GM12878 (cell line): ENCODE measurements around the gene C15orf39. TPM values are rescaled to one million over a fixed set of nuclear protein-coding genes. Genes with fewer than 3 reads are reported as not detected.

ENCODE experiments used
- ATAC-seq: fragments of 200-7000 bp; cut with Tn5 transposase; 3 replicates; pipeline ENCODE4 v1.9.1; 2020; ENCODE audit warnings: mild to moderate bottlenecking, moderate library complexity
- BruUV-seq: library from RNA; stranded (reverse); fragments of 400-500 nt; replicated peaks from 2 replicates; lab custom pipeline; 2021; lab: Mats Ljungman, UMichigan
- CTCF ChIA-PET: fragments of 300-600 bp; sonication (Branson Sonifier 250); formaldehyde crosslinking; extraction: SDS; loops from one replicate; lab custom pipeline; 2021; ENCODE audit warnings: inconsistent platforms; lab: Yijun Ruan, JAX
- POLR2A ChIA-PET: fragments of 350-600 bp; formaldehyde crosslinking; extraction: SDS; loops from one replicate; lab custom pipeline; 2021; ENCODE audit warnings: inconsistent platforms; lab: Charles Lee
- RAD21 ChIA-PET: fragments of 300-600 bp; sonication (Branson Sonifier 250); formaldehyde crosslinking; loops from one replicate; lab custom pipeline; 2023; ENCODE audit warnings: antibody characterized with exemption; ENCODE audit not compliant: unreplicated experiment; lab: Charles Lee
- SMC1A ChIA-PET: fragments of 300-600 bp; sonication (Branson Sonifier 250); formaldehyde crosslinking; loops from one replicate; lab custom pipeline; 2023; ENCODE audit not compliant: unreplicated experiment, uncharacterized antibody; lab: Charles Lee
- DNase-seq: peaks from one replicate; pipeline ENCODE4 v3.0.0-alpha.2; 2011; ENCODE audit warnings: low read depth, low spot score
- FAIRE-seq: peaks from 3 replicates; lab custom pipeline; 2011; peaks lifted over from hg19 to GRCh38; lab: Jason Lieb, UNC
- H2AFZ ChIP-seq: 2 replicates; pipeline ENCODE4 v1.6.0; 2011; ENCODE audit warnings: low read depth, low read length, control low read depth; ENCODE audit not compliant: control insufficient read depth
- H3K27ac ChIP-seq: 2 replicates; pipeline ENCODE4 v1.5.1; 2011; ENCODE audit warnings: control low read depth; ENCODE audit not compliant: control insufficient read depth, insufficient read depth
- H3K27me3 ChIP-seq, 2 experiments: replicated peaks in 1 of 2; 2 replicates each; pipeline versions ENCODE4 v1.6.0 to v1.6.1; 2011; ENCODE audit warnings: low read length in 1 of 2; ENCODE audit not compliant: control insufficient read depth in 2 of 2, insufficient read depth in 2 of 2
- H3K36me3 ChIP-seq, 2 experiments: 2 replicates each; pipeline ENCODE4 v1.5.1; 2011; ENCODE audit warnings: low read length in 1 of 2; ENCODE audit not compliant: control insufficient read depth in 2 of 2, insufficient read depth in 2 of 2
- H3K4me1 ChIP-seq: 2 replicates; pipeline ENCODE4 v1.6.1; 2011; ENCODE audit warnings: mild to moderate bottlenecking, low read length, moderate library complexity, mixed read lengths; ENCODE audit not compliant: control insufficient read depth, insufficient read depth
- H3K4me2 ChIP-seq: 2 replicates; pipeline ENCODE4 v1.6.0; 2011; ENCODE audit warnings: control low read depth; ENCODE audit not compliant: control insufficient read depth, insufficient read depth
- H3K4me3 ChIP-seq: fragments of 200-600 bp; sonication (generic); 2 replicates; pipeline ENCODE4 v1.5.1; 2016
- H3K79me2 ChIP-seq: 2 replicates; pipeline ENCODE4 v1.6.0; 2011; ENCODE audit warnings: low read length; ENCODE audit not compliant: control insufficient read depth, insufficient read depth
- H3K9ac ChIP-seq: 2 replicates; pipeline ENCODE4 v1.8.0; 2011; ENCODE audit warnings: low read length, control low read depth, mixed read lengths; ENCODE audit not compliant: control insufficient read depth, insufficient read depth
- H3K9me3 ChIP-seq: replicated peaks from 3 replicates; pipeline ENCODE4 v1.5.1; 2011; ENCODE audit warnings: mild to moderate bottlenecking, low read length; ENCODE audit not compliant: control insufficient read depth, insufficient read depth
- H4K20me1 ChIP-seq: 2 replicates; pipeline ENCODE4 v1.6.0; 2011; ENCODE audit not compliant: control insufficient read depth, insufficient read depth
- BRCA1 ChIP-seq: IDR thresholded peaks from 2 replicates; pipeline ENCODE4 v1.6.1; 2011; ENCODE audit warnings: low read depth, low read length, improper control_type of control experiment
- CHD2 ChIP-seq: IDR thresholded peaks from 2 replicates; pipeline ENCODE4 v1.6.1; 2011; ENCODE audit warnings: low read depth, low read length, improper control_type of control experiment, borderline replicate concordance
- ESRRA ChIP-seq: IDR thresholded peaks from 2 replicates; pipeline ENCODE4 v1.6.1; 2012; ENCODE audit warnings: mild to moderate bottlenecking, low read length, improper control_type of control experiment
- ETV6 ChIP-seq, 2 experiments: fragments of 450-650 bp in 1 of 2; IDR thresholded peaks in 1 of 2; conservative IDR thresholded peaks in 1 of 2; 2 replicates each; pipeline ENCODE4 v1.6.1; 2014; ENCODE audit warnings: antibody characterized with exemption in 1 of 2, borderline replicate concordance in 1 of 2, low read depth in 1 of 2, mild to moderate bottlenecking in 1 of 2, moderate library complexity in 1 of 2
- JUNB ChIP-seq: IDR thresholded peaks from 2 replicates; pipeline ENCODE4 v1.6.1; 2016; ENCODE audit warnings: antibody characterized with exemption, mild to moderate bottlenecking
- NFYB ChIP-seq: IDR thresholded peaks from 2 replicates; pipeline ENCODE4 v1.6.1; 2011; ENCODE audit warnings: low read depth, mild to moderate bottlenecking, low read length, improper control_type of control experiment, moderate library complexity; ENCODE audit not compliant: insufficient read depth
- SRF ChIP-seq, 2 experiments: IDR thresholded peaks; 2 replicates each; pipeline ENCODE4 v1.6.1; 2011; ENCODE audit warnings: low read depth in 2 of 2, low read length in 2 of 2, mild to moderate bottlenecking in 1 of 2, moderate library complexity in 1 of 2
- TCF12 ChIP-seq: IDR thresholded peaks from 2 replicates; pipeline ENCODE4 v1.6.1; 2011; ENCODE audit warnings: low read depth, mild to moderate bottlenecking, low read length
- WGBS: methylation state at CpG from one replicate; pipeline ENCODE4 v1.1.6; 2016; ENCODE audit warnings: low lambda C conversion rate; ENCODE audit not compliant: insufficient replicate concordance, insufficient coverage; ENCODE audit errors: missing lambda C conversion rate; 5-methylcytosine and 5-hydroxymethylcytosine counted together
- in situ Hi-C: fragments of 300-500 bp; cut with MboI; formaldehyde crosslinking; loops from 9 replicates; pipeline ENCODE4 v1.14.3; 2018; ENCODE audit warnings: mixed read lengths
- intact Hi-C: fragments of 100-400 bp; cut with micrococcal nuclease; formaldehyde crosslinking; loops from one replicate; pipeline ENCODE4 v1.14.2; 2022; ENCODE audit not compliant: unreplicated experiment
- polyA plus RNA-seq, 11 experiments: library from polyadenylated mRNA; depleted of rRNA in 4 of 11; unstranded in 6 of 11; stranded (reverse) in 5 of 11; fragments of >200 nt; fragmentation: Nextera tagmentation in 4 of 11; fragmentation: Illumina TruSeq in 1 of 11; extraction: Ambion mirVana in 4 of 11; extraction: Trizol in 1 of 11; gene quantifications; 1 replicate in 1 of 11; 2 replicates in 10 of 11; pipeline versions ENCODE4 v1.2.1 to v1.2.3, GENCODE V29; 2011 to 2016; ENCODE audit warnings: inconsistent platforms in 2 of 11, missing spikeins in 2 of 11, low read depth in 1 of 11
- total RNA-seq, 4 experiments: library from RNA; depleted of rRNA in 3 of 4; stranded (reverse); fragments of >200 nt in 3 of 4; fragmentation: Illumina TruSeq in 1 of 4; extraction: Trizol in 1 of 4; gene quantifications; 2 replicates each; pipeline versions ENCODE4 v1.2.1 to v1.2.3, GENCODE V29; 2013 to 2021
- TF ChIP-seq, protein P1 (sequence below): fragments of 450-650 bp; IDR thresholded peaks from 2 replicates; pipeline ENCODE4 v1.6.1; 2014; ENCODE audit warnings: mild to moderate bottlenecking
- TF ChIP-seq, protein P2 (sequence below): fragments of 450-650 bp; IDR thresholded peaks from 2 replicates; pipeline ENCODE4 v1.6.1; 2017; ENCODE audit warnings: mild to moderate bottlenecking, moderate library complexity
- TF ChIP-seq, protein P3 (sequence below): fragments of 450-650 bp; IDR thresholded peaks from 2 replicates; pipeline ENCODE4 v1.6.1; 2018; ENCODE audit warnings: mild to moderate bottlenecking, low read depth, moderate library complexity; ENCODE audit not compliant: partially characterized antibody

C15orf39 gene
- total and polyA plus RNA-seq, 10 of the 15 experiments (the other 5 are each of a cell fraction or from before 2014, with no cell fraction given): 2.3 to 139 (median 33.0) TPM

DNA sequence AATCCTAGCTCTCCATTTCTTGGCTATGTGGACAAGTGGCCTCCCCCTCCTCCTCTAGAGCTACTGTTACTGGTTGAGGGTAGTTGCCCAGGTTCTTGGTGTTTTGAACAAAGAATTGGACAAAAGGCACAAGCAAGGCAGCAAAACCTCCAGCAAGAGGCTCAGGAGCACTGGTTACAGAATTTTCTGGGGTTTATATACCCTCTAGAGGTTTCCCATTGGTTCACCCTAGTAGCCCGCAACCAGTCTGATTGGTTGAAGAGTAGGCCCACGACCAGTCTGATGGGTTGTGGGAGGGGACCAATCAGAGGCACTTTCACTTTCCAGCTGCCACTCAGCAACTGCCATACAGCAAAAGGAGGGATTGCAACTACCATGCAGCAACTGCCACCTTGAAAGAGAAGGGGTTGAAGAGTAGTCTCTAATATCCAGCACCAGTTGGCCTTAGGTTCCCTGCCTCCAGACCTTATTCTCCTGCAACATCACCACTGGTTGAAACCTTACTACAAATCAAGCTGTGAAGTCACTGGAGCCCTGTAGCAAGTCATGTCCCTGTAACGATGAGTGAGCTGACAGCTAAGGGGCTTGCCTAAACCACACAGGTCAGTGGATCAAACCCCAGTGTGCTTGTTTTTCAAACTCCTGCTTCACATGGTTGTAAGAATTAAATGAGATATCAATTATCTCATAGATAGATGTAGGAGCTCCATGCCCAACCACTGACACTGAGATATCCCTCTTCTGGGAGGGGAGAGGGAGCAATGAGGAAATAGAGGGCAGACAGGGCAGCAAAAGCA lies 2.9 kb upstream of the C15orf39 start:
- ChIA-PET SMC1A (interaction anchor here (1.0 to 4.8 kb wide), 16 partner anchors 15 to 170 kb away, joined by 3 to 43 read pairs (median 8); no protein-coding TSS in a partner anchor), CTCF (interaction anchor here (0.8 to 4.2 kb wide), 10 partner anchors 47 to 189 kb away, joined by 3 to 73 read pairs (median 5); no protein-coding TSS in a partner anchor), RAD21 (interaction anchor here (0.8 to 4.4 kb wide), 15 partner anchors 23 to 166 kb away, joined by 3 to 44 read pairs (median 4); no protein-coding TSS in a partner anchor), POLR2A (interaction anchor here (0.7 to 4.6 kb wide), 19 partner anchors 14 to 253 kb away, joined by 3 to 55 read pairs (median 7); partner anchors contain the start of gene SIN3A)
- H3K27me3 ChIP-seq: no peaks in the 10 kb centered on the region
- H3K79me2 ChIP-seq: peaks cover 44% of the 10 kb centered on the region
- in situ Hi-C loops (loop anchor here (5.0 kb wide), 1 partner anchor 61 kb away; no protein-coding TSS in a partner anchor), intact Hi-C loops (loop anchor here (1.0 kb wide), 1 partner anchor 86 kb away; no protein-coding TSS in a partner anchor)
- BruUV-seq: no TSS peak
- no peak overlapping the region for H2AFZ ChIP-seq
- peak overlapping the region; percentile 61 for H3K4me3 ChIP-seq
- H3K4me1 ChIP-seq: peaks cover 38% of the 10 kb centered on the region
- 61% methylated on average over 3 of the region's 3 CpGs for WGBS
- DNase-seq (peak; percentile 73), ATAC-seq (peak; percentile 59), FAIRE-seq (peak; percentile 44)
- no peaks in the 10 kb centered on the region for H3K9me3 ChIP-seq
- H3K36me3 ChIP-seq: peaks cover 0 to 3% of the 10 kb centered on the region in 2 experiments; a peak in 1 of 4 replicates
- H3K4me2 ChIP-seq: peak overlapping the region; percentile 99
- H3K9ac ChIP-seq: peak overlapping the region; percentile 64
- H4K20me1 ChIP-seq: no peaks in the 10 kb centered on the region; the same call in 1 of the 2 replicates
- peak overlapping the region; percentile 93 for H3K27ac ChIP-seq
- TF ChIP-seq, protein P1, sequence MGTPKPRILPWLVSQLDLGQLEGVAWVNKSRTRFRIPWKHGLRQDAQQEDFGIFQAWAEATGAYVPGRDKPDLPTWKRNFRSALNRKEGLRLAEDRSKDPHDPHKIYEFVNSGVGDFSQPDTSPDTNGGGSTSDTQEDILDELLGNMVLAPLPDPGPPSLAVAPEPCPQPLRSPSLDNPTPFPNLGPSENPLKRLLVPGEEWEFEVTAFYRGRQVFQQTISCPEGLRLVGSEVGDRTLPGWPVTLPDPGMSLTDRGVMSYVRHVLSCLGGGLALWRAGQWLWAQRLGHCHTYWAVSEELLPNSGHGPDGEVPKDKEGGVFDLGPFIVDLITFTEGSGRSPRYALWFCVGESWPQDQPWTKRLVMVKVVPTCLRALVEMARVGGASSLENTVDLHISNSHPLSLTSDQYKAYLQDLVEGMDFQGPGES: peak; percentile 14; the same call in 1 of the 2 replicates
- no peak for TF ChIP-seq ESRRA
- TF ChIP-seq SRF (IDR thresholded peaks at IDR 0.05; ENCODE audit: low read depth in 2 of 2, low read length in 2 of 2): no peak
- peak; percentile 46; the same call in 1 of the 2 replicates for TF ChIP-seq CHD2
- no peak for TF ChIP-seq BRCA1
- TF ChIP-seq, protein P2, sequence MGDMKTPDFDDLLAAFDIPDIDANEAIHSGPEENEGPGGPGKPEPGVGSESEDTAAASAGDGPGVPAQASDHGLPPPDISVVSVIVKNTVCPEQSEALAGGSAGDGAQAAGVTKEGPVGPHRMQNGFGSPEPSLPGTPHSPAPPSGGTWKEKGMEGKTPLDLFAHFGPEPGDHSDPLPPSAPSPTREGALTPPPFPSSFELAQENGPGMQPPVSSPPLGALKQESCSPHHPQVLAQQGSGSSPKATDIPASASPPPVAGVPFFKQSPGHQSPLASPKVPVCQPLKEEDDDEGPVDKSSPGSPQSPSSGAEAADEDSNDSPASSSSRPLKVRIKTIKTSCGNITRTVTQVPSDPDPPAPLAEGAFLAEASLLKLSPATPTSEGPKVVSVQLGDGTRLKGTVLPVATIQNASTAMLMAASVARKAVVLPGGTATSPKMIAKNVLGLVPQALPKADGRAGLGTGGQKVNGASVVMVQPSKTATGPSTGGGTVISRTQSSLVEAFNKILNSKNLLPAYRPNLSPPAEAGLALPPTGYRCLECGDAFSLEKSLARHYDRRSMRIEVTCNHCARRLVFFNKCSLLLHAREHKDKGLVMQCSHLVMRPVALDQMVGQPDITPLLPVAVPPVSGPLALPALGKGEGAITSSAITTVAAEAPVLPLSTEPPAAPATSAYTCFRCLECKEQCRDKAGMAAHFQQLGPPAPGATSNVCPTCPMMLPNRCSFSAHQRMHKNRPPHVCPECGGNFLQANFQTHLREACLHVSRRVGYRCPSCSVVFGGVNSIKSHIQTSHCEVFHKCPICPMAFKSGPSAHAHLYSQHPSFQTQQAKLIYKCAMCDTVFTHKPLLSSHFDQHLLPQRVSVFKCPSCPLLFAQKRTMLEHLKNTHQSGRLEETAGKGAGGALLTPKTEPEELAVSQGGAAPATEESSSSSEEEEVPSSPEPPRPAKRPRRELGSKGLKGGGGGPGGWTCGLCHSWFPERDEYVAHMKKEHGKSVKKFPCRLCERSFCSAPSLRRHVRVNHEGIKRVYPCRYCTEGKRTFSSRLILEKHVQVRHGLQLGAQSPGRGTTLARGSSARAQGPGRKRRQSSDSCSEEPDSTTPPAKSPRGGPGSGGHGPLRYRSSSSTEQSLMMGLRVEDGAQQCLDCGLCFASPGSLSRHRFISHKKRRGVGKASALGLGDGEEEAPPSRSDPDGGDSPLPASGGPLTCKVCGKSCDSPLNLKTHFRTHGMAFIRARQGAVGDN: peak; percentile 51
- TF ChIP-seq TCF12: no peak
- TF ChIP-seq ETV6 (conservative IDR thresholded peaks at IDR 0.05 in 1 of 2, IDR thresholded peaks at IDR 0.05 in 1 of 2; ENCODE audit: borderline replicate concordance in 1 of 2, low read depth in 1 of 2): no peak
- TF ChIP-seq, protein P3, sequence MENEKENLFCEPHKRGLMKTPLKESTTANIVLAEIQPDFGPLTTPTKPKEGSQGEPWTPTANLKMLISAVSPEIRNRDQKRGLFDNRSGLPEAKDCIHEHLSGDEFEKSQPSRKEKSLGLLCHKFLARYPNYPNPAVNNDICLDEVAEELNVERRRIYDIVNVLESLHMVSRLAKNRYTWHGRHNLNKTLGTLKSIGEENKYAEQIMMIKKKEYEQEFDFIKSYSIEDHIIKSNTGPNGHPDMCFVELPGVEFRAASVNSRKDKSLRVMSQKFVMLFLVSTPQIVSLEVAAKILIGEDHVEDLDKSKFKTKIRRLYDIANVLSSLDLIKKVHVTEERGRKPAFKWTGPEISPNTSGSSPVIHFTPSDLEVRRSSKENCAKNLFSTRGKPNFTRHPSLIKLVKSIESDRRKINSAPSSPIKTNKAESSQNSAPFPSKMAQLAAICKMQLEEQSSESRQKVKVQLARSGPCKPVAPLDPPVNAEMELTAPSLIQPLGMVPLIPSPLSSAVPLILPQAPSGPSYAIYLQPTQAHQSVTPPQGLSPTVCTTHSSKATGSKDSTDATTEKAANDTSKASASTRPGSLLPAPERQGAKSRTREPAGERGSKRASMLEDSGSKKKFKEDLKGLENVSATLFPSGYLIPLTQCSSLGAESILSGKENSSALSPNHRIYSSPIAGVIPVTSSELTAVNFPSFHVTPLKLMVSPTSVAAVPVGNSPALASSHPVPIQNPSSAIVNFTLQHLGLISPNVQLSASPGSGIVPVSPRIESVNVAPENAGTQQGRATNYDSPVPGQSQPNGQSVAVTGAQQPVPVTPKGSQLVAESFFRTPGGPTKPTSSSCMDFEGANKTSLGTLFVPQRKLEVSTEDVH: no peak
- no peak for TF ChIP-seq JUNB
- peak; percentile 98 for TF ChIP-seq NFYB
